Superior temporal gyrus (tissue), 1 donor: ENCODE results near the gene GUCY2C.

ENCODE experiments used
- DNase-seq: peaks from one replicate; pipeline ENCODE4 v3.0.0-alpha.2; 2016; ENCODE audit errors: extremely low spot score

GUCY2C gene

GRCh38 chr12:14681625-14682024 is 14.8 kb downstream of the GUCY2C start:
- DNase-seq = no peak

GRCh38 chr12:14681190-14681589 is 15.2 kb downstream of the GUCY2C start:
- no peak for DNase-seq

DNA sequence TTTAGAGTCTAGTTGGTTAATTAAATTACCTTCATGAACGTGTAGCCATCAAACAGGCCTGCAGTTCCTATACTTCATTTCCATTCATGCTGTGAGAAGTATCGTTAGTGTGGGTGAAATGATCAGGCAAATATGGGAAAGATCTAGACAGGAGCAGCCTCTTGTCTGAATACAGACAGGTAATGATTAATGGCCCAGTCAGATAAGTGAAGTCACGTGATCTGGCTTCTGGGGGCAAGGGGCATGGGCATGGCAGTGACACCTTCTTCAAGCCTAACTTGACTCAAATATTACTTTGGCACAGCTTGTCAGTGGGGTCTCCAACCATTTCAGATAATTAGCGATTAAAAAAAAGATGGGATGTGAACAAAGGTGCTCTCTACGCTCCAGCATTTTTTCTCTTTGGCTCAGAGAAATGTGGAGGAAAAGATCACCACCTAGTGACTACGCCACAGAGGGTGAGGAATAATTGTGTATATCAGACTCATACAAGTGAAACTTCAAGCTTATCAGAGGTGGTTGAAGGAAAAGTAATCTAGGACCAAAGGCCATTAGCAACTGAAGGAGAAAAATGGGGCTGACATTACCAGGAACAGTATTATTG is 17.8 kb downstream of the GUCY2C start:
- no peak for DNase-seq

- no peak for DNase-seq
Observed at GRCh38 chr12:14668591-14668990, 27.8 kb downstream of the GUCY2C start.

- DNase-seq = no peak
Observed at GRCh38 chr12:14665354-14666348, 30.7 kb downstream of the GUCY2C start.

DNA sequence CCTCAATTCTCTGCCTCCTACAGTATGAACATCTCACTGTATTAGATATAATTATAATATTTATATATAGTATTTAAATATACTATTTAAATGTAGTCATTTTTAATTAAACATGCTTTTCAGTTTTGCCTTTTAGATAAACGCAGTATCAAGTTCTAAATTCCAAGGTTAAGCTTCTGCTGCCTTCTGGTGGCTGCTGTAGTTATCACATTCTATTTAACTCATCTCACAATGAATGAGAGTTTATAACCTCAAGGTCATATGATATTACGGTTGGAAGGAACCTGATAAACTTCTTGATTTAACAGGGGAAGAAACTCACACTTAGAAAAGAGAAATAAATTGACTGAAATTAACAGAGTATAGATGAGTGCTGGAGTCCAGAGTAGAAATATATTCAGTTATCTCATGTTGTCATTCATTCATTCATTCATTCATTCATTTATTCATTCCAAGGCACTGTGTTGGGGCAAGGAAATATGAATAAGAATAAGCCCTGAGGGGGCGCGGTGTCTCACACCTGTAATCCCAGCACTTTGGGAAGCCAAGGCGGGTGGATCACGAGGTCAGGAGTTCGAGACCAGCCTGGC is 31.9 kb downstream of the GUCY2C start:
- DNase-seq = peak; percentile 71

GRCh38 chr12:14663002-14663401 is 33.4 kb downstream of the GUCY2C start:
- DNase-seq = no peak

- DNase-seq = no peak
Observed at GRCh38 chr12:14656846-14657245, 39.6 kb downstream of the GUCY2C start.

DNA sequence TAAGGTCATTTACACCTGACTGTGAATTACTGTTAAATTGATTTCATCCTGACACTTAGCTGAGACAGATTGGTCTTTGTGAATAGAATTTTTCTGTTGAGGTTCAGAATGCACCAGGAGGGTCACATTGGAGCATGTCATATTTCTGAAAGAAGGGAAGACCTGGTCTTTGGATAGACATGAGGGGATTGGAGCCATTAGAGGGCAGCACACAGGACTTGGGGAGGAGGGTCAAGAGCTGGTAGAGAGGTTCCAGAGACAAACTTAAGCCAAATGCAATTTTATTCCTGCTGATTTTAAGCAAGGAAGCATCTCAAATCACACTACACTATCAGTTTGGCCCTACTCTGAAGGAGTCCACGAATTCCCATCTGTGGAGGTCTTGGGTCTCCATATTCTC is 41.1 kb downstream of the GUCY2C start:
- no peak for DNase-seq

- DNase-seq = no peak
Observed at GRCh38 chr12:14654842-14655241, 41.6 kb downstream of the GUCY2C start.

- DNase-seq = no peak
Observed at GRCh38 chr12:14654416-14654815, 42.0 kb downstream of the GUCY2C start.

GRCh38 chr12:14652483-14652882 is 43.9 kb downstream of the GUCY2C start:
- no peak for DNase-seq

DNA sequence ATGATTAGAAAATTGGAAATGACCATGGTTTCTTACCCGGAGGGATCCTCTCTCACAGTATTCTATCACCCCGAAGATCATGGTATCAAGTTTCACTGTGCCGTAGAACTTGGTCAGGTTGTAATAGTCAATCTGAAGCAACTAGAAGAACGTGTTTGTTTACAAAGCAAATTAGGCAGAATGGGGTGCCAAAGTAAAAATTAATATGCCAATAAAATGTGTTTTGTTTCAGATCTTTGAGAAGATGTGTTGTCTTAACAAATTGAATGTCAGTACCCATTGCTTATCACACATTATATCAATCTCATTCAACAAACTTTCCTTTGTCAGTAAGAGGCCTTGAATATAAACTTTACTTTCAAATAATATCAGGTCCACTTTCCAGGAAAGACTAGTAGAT is 45.0 kb downstream of the GUCY2C start:
- no peak for DNase-seq

DNA sequence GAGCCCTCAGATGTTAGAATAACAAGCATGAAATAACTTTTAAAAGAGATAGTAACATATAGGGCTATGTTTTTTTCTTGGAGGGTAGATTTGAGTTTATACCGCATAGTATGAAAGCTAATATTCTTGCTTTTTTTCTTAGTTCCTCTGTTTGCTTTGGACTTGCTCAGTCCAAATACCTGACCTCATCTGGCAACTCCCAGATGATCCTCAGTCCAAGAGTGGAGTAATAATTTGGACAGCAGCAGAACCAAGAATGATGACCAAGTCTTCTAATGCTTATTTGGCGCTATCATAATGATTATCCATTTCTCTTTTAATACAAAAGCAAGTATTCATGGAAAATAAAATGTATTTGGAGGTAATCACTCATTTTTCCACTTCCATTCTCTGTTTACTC is 45.6 kb downstream of the GUCY2C start:
- no peak for DNase-seq

- DNase-seq = no peak
Observed at GRCh38 chr12:14647028-14647750, 49.2 kb downstream of the GUCY2C start.

DNA sequence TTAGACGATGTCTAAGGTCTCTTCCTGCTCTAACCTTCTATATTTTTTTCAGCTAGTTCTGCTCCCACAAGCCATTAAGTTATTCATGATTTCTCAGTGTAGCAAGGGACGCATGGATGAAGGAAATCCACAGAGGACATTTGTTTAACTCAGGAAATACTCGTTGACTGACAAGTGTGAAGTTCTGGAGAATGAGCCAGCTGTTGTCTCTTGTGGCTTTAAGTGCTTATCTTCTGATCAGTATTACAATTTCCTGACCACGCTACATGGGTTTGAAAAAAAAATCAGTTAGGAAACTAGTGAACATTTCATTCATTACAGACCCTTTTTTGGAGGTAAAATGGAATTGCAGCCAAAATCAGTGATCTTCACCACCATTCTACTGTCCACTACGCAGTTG is 53.1 kb downstream of the GUCY2C start:
- no peak for DNase-seq

- no peak for DNase-seq
Observed at GRCh38 chr12:14638066-14638465, 58.3 kb downstream of the GUCY2C start.

DNA sequence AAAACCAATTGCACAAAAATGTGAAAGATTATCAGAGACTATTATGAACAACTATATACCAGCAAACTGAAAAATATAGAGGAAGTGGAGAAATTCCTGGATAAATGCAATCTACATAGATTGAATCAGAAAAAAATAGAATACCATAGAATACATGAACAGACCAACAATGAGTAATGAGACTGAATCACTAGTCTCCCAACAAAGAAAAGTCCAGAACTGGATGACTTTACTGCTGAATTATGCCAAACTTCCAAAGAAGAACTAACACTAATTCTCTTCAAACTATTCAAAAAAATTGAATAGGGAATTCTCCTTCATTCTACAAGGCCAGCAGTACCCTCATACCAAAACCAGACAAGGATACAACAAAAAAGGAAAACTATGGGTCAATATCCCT is 60.6 kb downstream of the GUCY2C start:
- no peak for DNase-seq

- no peak for DNase-seq
Observed at GRCh38 chr12:14630793-14631192, 65.6 kb downstream of the GUCY2C start.

GRCh38 chr12:14629832-14630710 is 66.3 kb downstream of the GUCY2C start:
- DNase-seq = peak; percentile 89

DNA sequence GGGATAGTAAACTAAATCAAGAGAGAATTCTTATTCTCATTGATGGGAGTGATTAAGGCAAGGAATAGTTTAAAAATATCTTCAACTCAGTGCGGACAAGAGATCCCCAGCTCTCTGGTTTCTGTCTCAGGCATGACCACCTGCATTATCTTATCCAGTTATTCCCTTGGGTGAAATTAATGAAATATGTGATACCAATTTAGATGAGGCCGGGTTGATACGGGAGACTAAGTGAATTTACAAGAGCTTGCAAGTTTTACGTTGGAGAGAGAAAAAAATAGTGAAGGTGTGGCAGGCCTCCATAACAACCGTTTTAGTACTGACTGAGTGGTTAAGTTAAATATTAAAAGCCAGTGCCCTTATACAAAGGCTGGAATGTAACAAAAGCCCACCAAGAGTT is 67.6 kb downstream of the GUCY2C start:
- no peak for DNase-seq
